ENCODE data around the gene ATP8B4.

ATP8B4 gene

DNA sequence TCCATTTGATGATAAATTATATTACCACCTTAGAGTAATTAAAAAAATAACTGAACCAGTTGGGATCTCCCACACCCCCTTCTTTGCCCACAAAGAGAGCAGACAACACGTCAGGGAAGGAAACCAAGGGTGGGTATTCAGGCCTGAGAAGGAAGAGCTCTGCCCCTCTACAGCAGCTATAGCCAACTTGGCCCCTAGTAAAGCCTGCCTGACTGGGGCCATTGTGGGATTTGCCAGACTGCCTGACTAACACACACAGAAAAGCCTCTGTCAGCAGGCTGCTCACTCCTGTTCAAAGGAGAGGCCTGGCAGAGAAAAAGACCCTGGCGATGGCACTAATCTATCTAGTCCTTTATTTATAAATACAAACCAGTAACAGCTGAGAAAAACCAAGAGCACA, 41.4 kb downstream of the ATP8B4 start:
- no peak overlapping the region for H3K4me3 ChIP-seq (ENCODE audit: low read depth, low read length)

GRCh38 chr15:50077176-50077575, 41.9 kb downstream of the ATP8B4 start:
- TF ChIP-seq, protein P1, sequence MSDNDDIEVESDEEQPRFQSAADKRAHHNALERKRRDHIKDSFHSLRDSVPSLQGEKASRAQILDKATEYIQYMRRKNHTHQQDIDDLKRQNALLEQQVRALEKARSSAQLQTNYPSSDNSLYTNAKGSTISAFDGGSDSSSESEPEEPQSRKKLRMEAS (IDR thresholded peaks at IDR 0.05; ENCODE audit: low read depth, low read length): no peak
- TF ChIP-seq MYC (IDR thresholded peaks at IDR 0.05; ENCODE audit: low read depth, low read length) (no peak), CTCF (IDR thresholded peaks at IDR 0.05; ENCODE audit: low read depth, low read length) (no peak), POLR2A (IDR thresholded peaks at IDR 0.05; ENCODE audit: extremely low read depth, insufficient read length) (no peak)
- H3K4me3 ChIP-seq (ENCODE audit: low read depth, low read length): no peak overlapping the region
- DNase-seq (ENCODE audit: low read depth): no peak

More for the DNA sequence above, 41.4 kb downstream of the ATP8B4 start:
- no peak for DNase-seq (ENCODE audit: low read depth)
- TF ChIP-seq MYC (IDR thresholded peaks at IDR 0.05; ENCODE audit: low read depth, low read length) (no peak), CTCF (IDR thresholded peaks at IDR 0.05; ENCODE audit: low read depth, low read length) (no peak), POLR2A (IDR thresholded peaks at IDR 0.05; ENCODE audit: extremely low read depth, insufficient read length) (no peak)
- TF ChIP-seq, protein P1 (IDR thresholded peaks at IDR 0.05; ENCODE audit: low read depth, low read length): no peak

DNA sequence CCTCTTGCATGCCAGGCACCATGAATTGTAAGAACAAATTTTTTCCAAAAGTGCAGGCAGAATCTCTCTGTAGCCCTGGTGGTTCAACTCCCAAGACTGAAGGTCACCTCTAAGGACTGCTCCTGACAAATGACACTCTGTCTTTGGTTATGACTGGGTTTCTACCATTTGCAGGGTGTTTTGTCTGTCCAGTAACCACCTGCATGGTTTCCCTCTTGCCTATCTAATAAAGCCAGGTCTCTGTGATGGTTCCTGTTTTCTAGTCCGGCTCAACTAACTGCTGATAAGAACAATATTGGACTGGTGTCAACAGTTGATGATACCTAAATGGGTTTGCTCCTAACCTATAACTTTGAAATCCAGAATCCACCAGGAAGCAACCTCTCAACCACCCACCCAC, 43.7 kb downstream of the ATP8B4 start:
- DNase-seq (ENCODE audit: low read depth): no peak
- no peak for TF ChIP-seq POLR2A (IDR thresholded peaks at IDR 0.05; ENCODE audit: extremely low read depth, insufficient read length)
- no peak for TF ChIP-seq MYC (IDR thresholded peaks at IDR 0.05; ENCODE audit: low read depth, low read length)
- TF ChIP-seq, protein P1 (IDR thresholded peaks at IDR 0.05; ENCODE audit: low read depth, low read length): no peak
- no peak for TF ChIP-seq CTCF (IDR thresholded peaks at IDR 0.05; ENCODE audit: low read depth, low read length)
- H3K4me3 ChIP-seq (ENCODE audit: low read depth, low read length): no peak overlapping the region

DNA sequence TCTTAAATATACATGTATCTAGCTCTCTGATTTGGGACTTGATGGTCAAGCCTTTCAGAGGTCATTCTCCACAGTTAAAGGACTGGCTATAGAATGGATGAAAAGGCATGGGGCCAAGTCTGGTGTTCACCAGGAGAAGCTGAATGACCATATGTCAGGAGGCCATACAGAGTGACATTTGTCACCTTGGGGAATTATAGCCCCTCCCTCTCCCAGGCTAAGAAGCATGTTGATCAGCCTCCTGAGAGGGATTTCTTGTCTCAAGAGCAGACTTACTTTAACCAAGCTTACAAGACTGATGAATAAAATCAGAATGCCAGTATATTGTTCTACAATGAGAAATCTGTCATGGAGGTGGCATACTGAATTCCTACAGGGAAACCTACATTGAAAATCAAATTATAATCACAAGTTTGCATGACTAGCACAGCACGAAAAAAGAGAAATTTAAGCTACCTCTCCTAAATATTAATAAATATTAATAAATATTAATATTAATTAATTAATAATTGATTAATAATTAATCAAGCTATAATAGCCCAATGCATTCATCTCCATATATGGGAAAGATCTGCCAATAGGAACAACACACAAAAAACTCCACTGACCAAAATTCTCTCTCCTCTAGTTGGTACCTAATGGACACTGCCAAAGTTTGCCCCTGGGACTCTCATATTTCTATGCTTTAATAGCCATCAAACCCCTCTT, 47.3 kb downstream of the ATP8B4 start:
- TF ChIP-seq CTCF (IDR thresholded peaks at IDR 0.05; ENCODE audit: low read depth, low read length): no peak
- no peak for TF ChIP-seq POLR2A (IDR thresholded peaks at IDR 0.05; ENCODE audit: extremely low read depth, insufficient read length)
- no peak for TF ChIP-seq MYC (IDR thresholded peaks at IDR 0.05; ENCODE audit: low read depth, low read length)
- TF ChIP-seq, protein P1 (IDR thresholded peaks at IDR 0.05; ENCODE audit: low read depth, low read length): no peak
- H3K4me3 ChIP-seq (ENCODE audit: low read depth, low read length): no peak overlapping the region
- DNase-seq (ENCODE audit: low read depth): no peak

DNA sequence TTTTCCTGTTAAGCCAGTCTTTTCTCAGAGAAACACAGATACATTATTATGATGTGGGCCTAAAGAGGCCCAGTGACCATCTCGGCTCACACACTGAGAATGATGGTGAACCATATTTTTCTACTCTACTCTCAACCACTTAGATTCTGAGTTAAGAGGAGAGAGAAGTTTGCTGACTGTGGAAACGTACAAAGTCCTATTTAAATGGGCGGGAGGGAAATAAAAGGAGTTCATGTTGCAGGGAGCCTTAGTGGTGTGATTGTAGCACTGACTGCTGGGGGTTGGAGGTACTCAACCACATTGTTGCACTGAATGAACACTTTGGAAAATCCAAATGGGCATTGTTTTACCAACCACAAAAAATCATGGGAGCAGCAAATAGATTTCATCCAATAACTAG, 51.0 kb downstream of the ATP8B4 start:
- no peak for TF ChIP-seq POLR2A (IDR thresholded peaks at IDR 0.05; ENCODE audit: extremely low read depth, insufficient read length)
- TF ChIP-seq CTCF (IDR thresholded peaks at IDR 0.05; ENCODE audit: low read depth, low read length): peak; percentile 11
- TF ChIP-seq MYC (IDR thresholded peaks at IDR 0.05; ENCODE audit: low read depth, low read length): no peak
- no peak overlapping the region for H3K4me3 ChIP-seq (ENCODE audit: low read depth, low read length)
- DNase-seq (ENCODE audit: low read depth): peak; percentile 71

Measured in NB4 (cell line).